SW480 (cell line): Measurements from ENCODE around the gene WDFY4.

Source experiments
- DNase-seq: peaks from one replicate; pipeline ENCODE4 v3.0.0-alpha.2; 2016; ENCODE audit warnings: low spot score

Gene WDFY4

GRCh38 chr10:48714088-48714487 lies 29.4 kb downstream of the WDFY4 start:
- no peak for DNase-seq

DNA sequence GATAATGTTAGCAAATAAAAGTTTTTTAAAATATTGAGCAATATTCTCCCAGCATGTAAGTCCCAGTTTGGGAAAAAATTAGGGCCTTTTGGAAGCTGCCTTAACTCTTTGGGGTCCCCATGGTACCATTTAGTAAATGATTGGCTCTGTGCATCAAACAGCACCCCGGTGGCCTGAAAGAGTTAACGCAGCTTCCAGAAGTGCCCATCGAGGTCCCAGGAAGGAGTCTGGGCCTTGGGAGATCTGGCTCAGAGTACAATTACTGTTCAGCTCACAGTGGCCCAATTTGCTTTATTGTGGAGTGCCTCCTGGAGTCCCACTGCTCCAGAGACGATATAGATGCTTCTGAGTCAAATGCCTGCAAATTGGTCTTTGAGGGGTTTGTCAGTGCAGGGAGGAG lies 31.7 kb downstream of the WDFY4 start:
- no peak for DNase-seq

GRCh38 chr10:48720611-48721010 lies 35.9 kb downstream of the WDFY4 start:
- no peak for DNase-seq

- DNase-seq = no peak
Observed at GRCh38 chr10:48722153-48723145, 37.8 kb downstream of the WDFY4 start.

DNA sequence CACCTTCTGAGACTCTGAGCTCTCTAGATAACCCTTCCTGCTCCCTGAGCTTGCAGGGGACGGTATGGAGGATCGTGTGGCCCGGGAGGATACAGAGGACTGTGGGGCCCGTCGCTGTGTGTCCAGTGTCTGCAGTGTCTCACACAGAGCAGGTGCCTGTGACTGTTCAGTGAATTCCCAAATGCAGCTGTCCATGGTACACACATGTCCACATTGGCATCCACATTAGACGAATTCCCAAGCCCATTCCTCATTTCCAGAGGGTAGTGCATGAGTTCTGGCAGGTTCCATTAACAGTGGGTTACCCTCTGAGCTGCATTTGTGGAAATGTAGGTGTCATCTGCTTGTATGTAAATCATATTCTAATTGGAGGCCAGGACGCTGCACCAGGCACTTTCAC lies 39.5 kb downstream of the WDFY4 start:
- no peak for DNase-seq

GRCh38 chr10:48725708-48726107 lies 41.0 kb downstream of the WDFY4 start:
- no peak for DNase-seq

DNA sequence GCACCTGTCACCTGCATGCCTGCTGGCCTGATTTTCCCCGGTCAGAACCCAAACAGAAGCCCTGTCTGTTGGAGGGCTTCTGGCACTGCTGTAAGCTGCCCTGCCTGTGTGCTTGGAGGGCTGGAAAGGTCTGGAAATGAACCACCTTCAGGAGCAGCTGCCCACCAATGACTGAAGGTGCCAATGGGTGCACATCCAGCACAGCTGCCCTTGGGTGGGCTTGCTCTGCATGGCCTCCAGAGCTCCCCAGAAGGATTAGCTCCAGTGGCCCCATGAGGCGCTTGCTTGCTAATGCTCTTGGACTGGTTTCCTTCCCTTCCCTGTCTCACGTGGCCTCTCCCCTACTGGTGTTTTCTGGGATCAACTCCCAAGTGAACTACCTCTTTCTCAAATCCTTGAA lies 43.2 kb downstream of the WDFY4 start:
- DNase-seq = no peak

GRCh38 chr10:48729222-48729621 lies 44.5 kb downstream of the WDFY4 start:
- DNase-seq = no peak

DNA sequence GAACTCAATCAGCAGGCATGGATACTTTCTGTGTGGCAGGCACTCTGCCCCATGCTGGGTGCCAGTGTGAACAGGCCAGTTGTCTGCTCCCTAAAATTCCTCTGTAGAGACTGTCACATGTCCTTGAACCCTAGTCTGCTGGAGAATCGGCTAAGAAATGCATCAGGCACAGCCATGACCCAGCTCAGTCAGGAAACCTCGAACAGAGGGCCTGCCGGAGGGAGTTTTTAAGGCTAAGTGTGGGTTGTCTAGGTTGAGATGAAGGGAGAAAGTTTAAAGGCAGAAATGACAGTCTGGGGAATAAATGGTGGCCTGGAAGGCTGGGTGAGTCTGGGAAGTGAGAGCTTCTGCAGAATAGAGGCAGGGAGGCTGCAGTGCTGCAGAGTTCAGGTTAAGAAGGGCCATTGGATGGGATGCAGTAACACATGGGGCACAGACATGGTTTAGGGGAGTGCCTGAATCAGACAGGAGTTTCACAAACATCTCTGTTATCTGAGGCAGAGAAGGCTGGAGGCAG lies 45.3 kb downstream of the WDFY4 start:
- no peak for DNase-seq

- no peak for DNase-seq
Observed at GRCh38 chr10:48731141-48731540, 46.5 kb downstream of the WDFY4 start.

- DNase-seq = no peak
Observed at GRCh38 chr10:48731654-48732053, 47.0 kb downstream of the WDFY4 start.

- DNase-seq = no peak
Observed at GRCh38 chr10:48733329-48733728, 48.7 kb downstream of the WDFY4 start.

- no peak for DNase-seq
Observed at GRCh38 chr10:48735836-48736390, 51.2 kb downstream of the WDFY4 start.

- no peak for DNase-seq
Observed at GRCh38 chr10:48736596-48736995, 51.9 kb downstream of the WDFY4 start.

DNA sequence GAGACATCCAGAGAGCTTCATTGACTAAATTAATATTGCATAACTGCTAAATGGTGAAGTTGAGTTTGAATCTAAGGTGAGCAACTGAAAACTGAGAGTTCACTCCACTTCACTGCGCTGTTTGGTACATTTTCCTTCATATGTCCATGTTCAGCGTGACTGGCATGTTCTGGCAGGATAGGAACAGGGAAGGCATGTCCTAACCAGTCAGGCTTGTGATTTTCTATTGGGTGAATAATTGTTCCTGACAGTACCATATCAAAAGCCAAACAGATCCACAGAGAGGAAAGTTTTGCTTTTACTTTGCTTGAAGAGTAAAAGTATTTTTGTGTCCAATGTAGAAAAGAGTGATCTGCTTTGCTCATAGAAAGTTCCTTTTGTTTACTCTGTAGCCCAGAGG lies 53.2 kb downstream of the WDFY4 start:
- DNase-seq = no peak

- no peak for DNase-seq
Observed at GRCh38 chr10:48739170-48739569, 54.5 kb downstream of the WDFY4 start.

DNA sequence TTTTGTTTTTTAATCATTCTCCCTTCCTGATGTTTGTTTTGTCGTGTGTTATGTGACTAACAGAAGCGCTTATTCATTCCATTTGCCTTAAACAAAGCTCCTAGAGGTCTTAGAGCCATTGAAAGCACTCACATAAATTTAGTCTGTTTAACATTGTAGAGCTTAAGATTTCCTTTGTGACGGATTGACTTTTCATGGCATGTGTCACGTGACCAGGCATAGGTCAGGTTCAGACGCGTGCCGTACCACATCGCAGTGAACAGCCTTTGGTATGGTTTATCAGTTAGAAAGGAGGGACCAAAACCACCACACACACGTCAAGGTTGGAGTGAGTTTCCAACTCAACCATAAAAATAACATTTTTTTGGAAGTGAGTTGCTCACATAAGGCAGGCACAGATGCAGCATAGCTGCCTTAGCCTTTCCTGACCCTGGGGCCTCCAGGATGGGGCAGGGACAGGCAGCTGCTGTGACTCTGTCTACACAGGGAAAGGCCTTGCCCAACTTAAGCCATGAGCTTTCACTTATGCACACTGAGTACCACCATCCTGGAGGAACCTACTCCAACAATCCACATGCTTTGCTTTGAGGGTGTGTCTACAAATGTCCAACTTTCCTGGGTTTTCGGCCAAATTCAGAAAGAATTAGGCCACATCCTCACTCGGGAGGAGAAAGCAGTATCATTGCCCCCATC lies 55.5 kb downstream of the WDFY4 start:
- DNase-seq = no peak

DNA sequence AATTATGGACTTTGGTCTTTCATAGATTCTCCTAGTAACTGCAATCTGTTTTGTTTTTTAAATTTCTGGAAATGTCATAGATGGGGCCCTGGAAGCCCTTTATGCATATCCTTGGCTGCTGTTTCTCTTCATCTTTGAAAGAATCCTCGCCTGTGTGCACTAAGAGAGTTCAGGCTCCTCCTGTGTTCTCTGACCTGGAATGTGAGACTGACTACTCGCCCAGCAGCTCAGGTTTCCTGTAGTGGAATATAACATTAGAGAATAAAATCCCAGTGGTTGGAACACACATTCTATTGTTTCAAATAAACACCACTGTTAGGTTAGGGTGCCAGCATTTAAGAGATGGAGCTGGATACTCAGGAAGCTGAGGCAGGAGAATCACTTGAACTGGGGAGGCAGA lies 56.3 kb downstream of the WDFY4 start:
- DNase-seq = no peak

GRCh38 chr10:48742891-48743860 lies 58.5 kb downstream of the WDFY4 start:
- DNase-seq = no peak

DNA sequence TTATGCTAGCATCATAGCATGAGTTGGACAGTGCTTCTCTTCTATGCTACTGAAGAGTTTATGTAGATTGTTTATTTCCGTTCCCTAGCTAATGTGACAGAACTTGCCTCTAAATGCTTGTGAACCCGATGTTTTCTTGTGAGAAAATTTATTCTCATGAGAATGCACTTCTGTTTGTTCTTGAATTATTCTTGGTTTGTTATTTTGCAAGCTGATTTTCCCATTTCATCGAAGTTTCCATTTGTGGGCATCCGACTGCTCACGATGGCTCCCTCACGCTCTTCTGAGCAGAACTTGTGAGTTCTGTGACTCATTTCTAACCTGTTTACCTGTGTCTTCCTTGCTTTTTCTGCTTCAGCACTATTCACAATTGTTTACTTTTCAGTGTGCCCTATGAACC lies 59.9 kb downstream of the WDFY4 start:
- no peak for DNase-seq

DNA sequence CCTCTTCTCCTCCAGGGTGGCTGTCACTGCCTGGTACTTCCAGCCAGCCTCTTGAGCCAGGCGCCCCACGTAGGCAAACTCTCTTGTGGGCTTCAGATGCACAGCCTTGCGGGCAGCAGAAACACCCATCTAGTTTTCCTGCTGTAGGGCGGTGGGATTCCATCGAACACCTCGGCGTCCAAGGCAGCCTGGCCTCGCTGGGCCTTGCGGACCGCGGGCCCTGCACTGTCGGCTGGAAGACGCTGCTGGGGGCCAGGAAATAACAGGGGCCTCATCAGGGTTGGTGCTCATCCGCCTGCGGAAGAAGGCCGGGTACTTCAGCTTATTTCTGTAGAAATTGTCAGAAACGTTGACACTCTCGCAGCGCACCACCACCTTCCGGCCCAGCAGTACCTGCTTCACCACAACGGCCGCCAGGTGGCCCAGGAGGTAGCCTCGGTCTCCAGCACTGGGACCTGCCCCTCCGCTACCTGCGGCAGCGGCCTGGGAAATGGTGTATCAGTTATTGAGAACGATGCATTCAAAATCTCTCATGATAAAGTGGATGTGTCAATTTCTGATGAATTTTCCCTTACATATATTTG lies 61.1 kb downstream of the WDFY4 start:
- DNase-seq = no peak
